NCI-H2196 (cell line): ENCODE data around the gene ROPN1.
A peak's percentile ranks its signal among the peaks of the same experiment; 100 is the strongest.
"Not testable (repeated sequence)": the region's sequence is repeated elsewhere in the genome, so short reads cannot be mapped to it uniquely, and the experiment has no call there.

Experiments used
- DNase-seq: peaks from one replicate; lab custom pipeline; 2025; ENCODE audit not compliant: unreplicated experiment; lab: John Stamatoyannopoulos, UW

ROPN1 gene

DNA sequence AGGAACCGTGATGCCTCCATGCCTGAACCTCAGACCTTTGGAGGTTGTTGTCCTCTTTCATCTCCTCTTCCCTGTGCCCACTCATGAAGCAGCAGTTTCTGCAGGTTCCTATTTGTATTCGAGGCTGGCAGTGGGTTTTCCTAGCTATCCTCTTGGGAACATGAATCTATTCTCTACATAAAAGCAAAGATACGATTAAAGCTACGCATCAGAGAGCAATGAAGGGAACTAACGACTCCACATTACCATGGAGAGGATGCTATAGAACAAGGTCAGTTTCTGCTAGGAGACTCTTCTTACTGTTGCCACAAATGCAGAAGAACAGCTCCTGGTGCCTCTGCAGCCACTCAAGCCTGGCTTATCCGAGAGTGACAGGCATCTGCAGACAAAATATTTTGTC is 9.4 kb upstream of the ROPN1 start:
- DNase-seq: not testable (repeated sequence)

DNA sequence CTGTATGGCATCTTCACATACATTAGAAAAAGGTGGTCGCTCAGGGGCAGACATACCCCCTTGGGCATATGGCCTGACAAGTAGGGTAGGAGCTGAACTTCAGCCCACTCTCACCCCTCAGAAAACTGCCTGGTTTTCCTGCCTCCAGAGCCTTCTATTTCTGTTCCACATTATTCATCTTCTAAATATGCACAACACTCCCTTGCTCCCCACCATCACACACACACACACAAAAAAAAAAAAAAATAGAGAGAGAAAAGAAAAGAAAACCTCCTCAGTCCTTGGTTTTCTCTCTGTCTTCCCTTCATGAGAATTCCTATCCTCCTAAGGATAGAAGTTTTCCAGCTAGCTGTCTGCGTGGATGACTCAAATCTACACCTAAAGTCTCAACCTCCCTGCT is 5.6 kb upstream of the ROPN1 start:
- no peak for DNase-seq

DNA sequence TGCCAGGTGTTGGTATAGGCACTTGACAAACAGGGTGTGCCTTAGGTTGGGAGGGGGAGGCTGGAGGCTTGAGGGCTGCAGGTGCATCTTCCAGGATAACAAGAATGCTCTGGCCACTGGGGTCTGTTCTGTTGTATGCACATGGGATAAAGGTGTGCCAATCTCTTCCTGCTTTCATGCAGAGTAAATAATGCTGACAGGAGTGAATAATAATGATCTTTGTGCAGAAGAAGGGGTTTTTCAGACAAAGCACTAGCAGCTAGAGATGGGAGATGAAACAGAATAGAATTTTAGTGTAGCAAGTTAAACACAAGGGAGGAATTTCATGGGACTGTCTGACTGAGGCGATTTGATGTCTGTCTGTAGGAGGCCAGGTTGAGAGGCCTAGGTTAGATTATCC is 1.9 kb upstream of the ROPN1 start:
- no peak for DNase-seq

DNA sequence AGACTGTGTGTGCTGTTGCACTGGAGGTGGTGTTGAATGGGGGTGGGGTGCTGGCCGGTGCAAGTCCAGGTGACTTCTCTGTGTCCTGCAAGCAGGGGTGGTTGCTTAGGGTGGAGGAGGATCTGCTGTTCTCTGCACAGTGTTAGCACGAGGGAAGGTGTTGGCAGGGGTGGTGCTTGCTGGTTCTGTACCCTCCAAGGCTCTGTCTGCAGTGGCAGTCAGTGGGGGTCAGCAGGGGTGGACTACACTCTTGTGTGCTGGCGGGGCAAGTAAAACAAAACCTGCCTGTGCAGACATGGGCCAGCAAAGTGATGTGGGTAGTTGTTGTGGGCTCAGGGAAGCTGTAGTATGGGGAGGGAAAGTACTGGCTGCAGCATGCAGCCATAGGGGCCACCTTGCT is 5.5 kb downstream of the ROPN1 start:
- DNase-seq: no peak

DNA sequence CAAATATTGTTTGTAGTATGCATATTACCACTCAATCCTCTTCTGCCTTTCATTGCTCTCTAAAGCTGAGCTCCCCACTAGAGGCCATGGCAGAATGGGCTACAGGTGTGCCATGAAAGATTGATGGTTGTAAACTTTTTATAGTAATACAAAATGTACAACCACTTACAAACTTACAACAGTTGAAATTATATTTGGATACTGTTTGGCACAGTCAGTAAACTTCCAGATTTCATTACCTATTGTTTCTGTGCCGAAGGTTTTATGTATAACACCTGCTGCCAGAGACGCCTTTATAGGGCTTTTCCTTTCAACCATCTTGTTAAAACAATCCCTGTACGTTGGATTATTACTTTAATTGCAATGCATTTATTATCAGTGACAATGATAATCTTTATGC is 7.0 kb downstream of the ROPN1 start:
- DNase-seq: no peak

DNA sequence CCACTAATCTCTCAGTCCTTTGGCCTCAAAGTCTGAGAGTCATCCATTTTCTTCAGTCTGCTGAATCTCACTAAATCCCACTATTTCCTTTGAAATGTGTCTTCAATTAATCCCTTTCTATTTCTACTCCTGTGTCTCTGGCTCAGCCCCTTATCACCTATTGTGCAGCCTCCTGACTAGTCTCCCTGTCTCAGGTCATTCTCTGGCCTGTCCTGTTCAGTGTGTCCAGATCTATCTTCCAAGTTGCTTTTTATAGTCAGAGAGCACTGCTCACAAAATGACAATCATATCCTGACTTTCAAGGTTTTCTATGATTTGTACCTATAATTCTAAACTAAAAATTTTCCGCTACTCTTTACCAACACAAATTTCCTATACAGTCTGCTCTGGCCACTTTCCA is 7.6 kb downstream of the ROPN1 start:
- DNase-seq: no peak

DNA sequence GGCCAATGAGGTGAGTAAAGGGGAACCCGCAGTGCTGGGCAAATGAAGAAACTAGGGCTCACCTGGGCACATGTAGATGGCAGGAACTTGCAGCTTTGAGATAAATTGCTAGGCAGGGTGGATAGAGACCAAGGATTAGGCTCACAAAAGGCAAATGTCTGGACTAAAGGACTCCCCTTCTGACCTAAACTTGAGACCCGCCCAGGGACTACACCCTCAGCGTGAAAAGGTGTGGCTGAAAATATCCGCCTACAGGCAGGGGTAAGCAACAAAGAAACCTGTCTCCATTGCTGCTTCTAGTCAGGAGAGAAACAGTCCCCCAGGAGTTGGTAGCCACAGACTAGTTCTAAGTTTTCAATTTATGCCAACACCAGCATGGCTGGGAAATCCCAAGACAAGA is 10.6 kb downstream of the ROPN1 start:
- not testable (repeated sequence) for DNase-seq

DNA sequence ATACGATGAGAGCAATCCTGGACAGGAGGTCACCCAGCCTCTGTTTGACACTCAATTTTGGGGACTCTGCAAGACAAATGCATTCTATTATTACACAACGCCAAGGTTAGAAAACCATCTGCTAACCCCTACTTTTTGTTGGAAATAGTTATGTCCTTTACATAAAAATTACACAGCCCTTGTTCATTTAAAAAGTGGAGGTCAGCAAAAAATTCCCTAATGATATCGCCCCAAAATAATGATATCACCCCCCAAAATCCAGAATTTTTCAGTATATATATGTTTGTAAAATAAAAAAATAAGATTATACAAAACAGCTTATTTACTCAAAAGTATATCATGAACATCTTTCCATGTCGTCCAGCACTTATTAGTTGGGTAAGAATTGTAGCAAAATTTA is 11.4 kb downstream of the ROPN1 start:
- DNase-seq: no peak

DNA sequence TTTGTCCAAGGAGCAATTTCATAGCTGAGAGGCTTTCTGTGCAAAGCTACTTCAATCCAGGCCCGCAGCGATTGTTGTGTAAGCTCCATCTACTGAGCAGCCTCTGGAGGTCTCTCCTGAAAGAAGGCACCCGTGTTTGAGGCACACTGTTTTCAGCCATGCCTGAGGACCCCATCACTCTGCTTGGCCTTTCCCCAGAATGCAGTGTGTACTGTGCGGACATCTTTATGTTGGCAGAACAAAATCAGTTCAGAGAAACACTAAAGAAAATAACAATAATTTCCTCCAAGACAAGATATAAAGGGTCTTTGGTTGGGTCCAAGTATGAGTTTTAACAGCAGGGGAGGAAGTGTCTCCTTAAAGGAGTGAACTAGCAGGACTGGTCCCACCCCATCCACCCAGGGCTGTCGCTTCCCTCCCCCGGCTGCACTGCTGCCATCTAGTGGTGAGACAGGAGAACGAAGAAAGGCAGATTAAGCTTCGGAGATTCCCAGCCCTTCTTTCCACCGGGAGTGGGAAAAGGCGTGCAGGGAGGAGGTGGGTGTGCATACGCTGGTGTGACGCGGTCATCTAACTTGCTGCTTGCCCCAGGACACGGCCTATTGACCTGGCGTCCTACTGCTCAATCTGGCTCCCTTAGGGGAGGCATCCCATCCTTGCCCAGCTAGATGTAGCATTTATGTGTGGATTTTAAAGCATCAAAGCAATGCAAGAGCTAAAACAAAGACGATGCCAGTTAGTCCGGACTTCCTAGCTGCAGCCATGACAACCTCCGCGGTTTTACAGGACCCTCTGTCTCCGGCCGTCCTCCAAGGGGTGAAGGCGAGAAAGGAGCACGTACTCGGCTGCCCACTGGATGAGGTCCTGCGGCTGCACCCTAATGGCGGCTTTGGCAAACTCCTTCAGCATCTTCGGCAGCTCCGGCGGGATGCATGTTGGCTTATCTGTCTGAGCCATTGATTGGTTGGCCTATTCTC is 12.1 kb downstream of the ROPN1 start:
- DNase-seq: peak; percentile 54

DNA sequence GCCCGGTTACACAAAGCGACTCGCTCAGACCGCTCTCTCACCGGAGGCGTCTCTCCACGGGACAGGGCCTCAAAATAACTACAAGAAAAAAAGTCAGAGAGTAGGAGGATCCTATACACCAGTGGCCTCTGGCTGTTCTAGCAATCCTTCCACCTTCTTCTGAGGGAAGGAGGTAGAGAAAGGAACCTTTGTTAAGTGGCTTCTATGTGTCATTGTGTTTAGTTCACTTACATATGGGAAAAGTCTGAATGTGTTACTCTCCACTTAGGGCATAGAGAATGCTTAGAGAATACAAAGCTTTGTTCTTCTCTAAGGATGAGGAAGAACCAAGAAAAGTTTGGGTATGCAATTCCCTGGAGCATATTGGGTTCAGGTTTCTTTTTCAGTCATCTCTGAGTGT is 15.0 kb downstream of the ROPN1 start:
- not testable (repeated sequence) for DNase-seq

DNA sequence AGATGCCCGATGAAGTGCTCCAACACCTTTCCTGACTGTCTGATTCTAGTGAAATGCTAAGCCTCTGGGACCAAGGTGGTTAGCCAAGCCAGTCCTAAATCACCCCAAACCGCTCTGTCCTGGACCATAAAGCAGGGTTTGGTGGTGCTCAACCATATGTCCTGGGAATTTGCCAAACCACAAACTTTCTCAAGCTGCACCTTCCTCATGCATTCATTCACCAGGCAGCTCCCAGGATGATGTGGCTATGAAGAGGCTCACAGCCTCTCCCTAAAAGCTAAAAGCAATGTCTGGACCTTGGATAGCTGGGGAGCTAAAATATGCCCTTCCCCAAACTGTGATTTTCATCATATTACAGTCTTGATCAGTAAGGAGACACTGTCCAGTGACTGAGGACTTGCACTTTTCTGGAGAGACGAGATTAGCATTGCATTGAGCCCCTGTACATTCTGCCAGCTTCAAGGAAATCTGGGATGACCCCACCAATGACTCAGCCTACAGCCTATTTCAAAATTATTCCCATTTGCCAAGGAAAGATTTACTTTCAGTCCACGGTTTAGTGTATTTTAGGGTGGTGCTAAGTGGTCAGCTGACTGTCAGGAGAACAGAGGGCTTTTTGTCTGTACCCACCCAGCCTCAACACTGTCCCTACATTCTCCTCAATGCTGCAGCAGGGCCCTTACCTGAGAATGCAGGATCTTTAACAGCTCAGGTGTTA is 15.6 kb downstream of the ROPN1 start:
- not testable (repeated sequence) for DNase-seq

DNA sequence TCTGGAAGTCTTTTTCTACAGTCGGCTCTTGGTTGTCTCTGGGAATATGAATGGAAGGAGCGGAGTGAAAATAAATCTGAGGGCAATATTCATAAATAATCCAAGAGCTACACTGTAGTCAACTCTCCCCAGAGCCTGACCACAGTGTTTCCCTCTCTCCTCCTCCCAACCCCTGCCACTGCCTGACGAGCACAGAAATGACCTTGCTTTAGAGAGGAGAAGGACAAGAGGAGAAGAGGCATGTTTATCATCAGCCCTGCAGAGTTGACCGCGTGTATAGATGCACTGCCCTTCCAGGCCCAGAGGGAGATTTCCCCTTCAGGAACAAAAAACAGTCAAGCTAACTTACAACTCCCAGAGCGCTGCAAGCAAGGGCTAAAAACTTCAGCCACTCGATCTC is 16.9 kb downstream of the ROPN1 start:
- DNase-seq: not testable (repeated sequence)

DNA sequence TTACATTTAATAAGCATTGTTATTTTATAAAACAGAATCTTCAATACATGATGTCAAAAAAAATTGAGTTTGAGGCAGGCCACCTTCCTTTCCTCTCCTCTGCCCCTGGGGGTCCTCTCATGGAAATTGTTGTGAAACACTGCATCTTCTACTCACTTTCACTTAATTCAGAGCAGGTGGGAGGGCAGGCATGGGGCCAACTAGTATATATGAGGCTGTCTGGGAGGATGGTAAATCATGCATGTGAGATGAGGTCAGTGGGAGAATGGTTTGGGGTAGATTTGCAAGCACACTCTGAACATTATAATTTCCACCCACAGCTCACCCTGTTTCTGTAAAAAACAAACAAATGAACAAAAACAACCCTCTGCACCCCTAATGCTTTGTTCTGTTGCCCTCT is 20.5 kb downstream of the ROPN1 start:
- no peak for DNase-seq

DNA sequence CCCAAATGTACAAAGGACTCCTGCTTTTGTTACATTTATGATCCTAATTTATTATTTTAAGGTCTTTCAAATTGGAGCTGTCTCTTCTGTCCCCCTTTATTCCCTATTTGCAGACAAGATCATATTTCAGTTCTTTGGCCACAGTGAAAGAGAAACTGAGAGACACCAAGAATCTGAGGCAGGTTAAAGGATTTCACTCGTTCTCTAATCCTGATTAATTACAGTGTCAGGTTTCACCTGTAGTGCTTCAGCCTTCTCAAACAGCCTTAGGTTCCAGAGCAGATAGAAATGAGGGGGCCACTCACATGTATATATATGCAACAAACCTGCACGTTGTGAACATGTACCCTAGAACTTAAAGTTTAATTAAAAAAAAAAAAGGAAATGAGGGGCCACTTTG is 24.7 kb downstream of the ROPN1 start:
- not testable (repeated sequence) for DNase-seq

DNA sequence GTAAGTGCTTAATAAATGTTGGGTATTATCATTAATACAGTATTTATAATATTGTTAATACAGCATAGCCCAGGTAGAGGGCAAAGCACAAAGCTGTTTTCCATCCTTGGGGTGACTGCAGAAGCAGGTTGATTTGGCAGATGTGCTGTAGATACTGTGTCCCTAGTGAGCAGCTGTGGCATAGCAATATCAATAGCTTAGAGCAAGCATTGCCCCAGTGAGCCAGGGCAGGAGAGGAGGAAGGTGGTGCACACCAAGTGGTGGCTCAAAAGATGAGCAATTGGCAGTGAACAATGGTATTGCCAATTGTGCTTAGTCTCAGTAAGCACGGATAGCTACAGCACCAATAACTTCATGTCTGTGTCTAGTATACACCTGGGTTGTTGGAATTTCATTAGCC is 25.1 kb downstream of the ROPN1 start:
- not testable (repeated sequence) for DNase-seq

DNA sequence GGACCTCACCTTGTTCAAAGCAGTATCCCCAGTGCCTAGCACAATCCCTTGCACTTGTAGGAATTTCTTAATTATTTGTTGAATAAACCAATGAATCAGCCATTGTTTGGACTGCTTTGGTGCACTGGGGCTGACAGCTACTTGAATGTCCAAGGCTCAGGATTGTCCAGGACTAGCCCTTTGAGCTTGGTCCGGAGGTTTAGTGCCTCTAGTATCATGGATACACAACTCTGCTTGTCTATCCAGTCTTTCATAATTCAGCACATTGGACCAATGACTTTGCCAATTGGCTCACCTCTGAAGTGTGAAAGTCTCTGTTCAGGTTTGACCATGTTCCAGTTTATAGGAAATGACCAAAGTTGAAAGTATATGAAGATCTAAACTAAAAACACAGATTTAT is 27.1 kb downstream of the ROPN1 start:
- DNase-seq: not testable (repeated sequence)

DNA sequence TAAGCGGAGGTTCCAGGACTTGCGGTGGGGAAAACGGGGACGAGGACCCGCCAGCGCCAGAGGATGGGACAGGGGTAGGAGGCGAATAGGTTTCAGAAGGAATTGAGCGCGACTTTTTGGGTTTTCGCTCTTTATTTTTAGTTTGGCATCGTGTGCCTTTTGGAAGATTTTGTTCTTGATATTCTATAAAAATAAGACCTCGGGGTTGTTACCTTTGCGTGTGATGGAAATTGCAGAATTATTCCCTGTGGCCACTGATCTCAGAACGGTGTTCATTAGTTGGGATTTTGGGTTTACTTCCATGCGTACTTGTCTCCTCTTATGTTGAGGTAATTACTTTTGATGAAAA is 30.4 kb downstream of the ROPN1 start:
- no peak for DNase-seq

DNA sequence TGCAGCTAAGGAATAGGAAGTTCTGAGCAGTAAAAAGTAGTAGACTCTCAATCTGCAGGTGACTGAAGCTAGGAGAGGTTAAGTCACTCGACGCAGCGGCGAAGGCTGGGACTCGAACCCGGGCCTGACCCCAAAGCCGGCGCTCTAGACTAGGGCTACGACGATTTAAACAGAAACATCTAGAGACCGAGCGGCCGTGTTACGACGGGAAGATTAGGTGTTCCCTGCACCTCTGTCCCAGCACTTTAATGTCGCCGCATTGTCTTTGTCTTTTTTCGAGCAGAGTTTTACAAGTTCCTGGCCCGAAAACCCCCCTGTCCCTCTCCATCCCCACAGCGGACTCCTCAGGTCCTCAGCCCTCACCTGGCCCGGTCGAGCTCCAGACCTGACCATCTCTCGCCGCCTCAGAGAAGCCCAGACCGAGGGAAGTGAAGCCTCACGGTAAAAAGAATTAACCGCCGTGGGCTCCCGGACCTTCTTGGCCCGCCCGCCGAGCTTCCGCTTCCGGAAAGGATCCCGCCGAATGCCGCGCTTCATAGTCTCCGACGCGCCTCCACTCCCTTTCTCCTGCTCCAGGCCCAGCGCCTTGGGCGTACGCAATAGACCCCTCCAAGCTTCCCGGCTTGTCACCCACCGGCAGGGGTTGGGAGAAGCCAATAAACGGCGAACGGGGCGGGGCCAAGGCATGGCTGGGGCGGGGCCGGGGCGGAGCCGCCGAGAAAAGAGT is 31.0 kb downstream of the ROPN1 start, which contains the start of gene CCDC14:
CCDC14 (minus strand) TSS at position 449 of the 727 bp plus-strand sequence; CDS start at position 393, 56 bp downstream.
- peak; percentile 99 for DNase-seq

DNA sequence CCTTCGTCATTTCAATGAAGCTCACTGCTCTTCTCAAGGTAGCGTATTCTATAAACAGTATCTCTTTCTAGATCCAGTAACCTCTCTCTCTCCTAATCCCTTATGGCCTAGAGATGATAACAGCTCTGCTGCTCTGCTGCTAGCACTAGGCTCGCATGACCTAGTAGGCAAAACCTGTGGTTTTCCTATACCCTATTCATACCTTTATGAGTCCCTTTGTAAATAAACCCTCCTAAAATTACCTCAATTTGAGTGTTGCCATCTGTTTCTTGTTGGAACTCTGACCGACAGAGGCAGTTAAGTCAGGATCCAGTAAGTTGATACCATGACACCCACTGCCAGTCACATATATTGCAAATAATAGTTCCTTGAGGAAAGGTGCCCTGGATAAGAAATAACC is 38.2 kb downstream of the ROPN1 start:
- peak; percentile 67 for DNase-seq

DNA sequence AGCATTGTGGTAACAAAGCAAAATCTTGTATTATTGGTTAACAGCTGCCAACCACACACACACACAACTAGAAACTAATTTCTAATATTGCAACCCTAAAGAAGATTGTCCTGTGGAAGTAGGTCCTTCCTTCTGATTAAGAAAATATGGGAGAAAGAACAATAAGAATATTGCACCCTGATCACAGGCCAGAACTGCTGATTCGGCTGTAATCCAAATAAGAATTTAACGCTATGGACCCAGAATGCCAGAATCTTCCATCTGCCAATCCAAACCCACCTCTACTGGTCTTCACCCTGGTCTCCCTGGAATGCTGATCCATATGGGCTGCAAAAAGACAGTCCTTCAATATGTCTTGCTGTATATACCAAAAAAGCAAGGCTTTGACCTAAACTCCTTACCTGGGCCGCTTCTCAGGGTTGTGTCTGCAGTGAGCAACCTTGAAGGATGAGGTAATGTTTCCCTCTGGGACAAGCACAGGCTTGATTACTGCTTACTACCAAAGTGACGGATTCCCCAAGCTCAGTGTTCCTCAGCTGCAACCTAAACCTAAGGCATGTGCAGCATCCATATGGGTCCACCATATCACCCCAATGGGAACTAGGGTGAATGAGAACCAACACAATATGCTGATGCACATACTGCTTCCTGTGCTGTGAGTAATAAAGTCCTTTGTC is 38.9 kb downstream of the ROPN1 start:
- no peak for DNase-seq
